Activated CD8-positive, alpha-beta T cell treated with anti-CD3 and anti-CD28 coated beads for 36 hours (primary cell): ENCODE data around the gene RAPGEF5. TPM values are rescaled to one million over a fixed set of nuclear protein-coding genes. Genes with fewer than 3 reads are reported as not detected.

Source experiments
- ATAC-seq: fragments of 200-7000 bp; cut with Tn5 transposase; one replicate; pipeline ENCODE4 v1.10.0; 2021; ENCODE audit warnings: mild to moderate bottlenecking, moderate library complexity
- CTCF ChIA-PET: fragments of 350-600 bp; sonication (Branson Sonifier 250); formaldehyde crosslinking; loops from one replicate; lab custom pipeline; 2021; ENCODE audit warnings: antibody characterized with exemption; lab: Charles Lee
- POLR2A ChIA-PET: fragments of 350-600 bp; sonication (Branson Sonifier 250); formaldehyde crosslinking; loops from one replicate; lab custom pipeline; 2021; ENCODE audit warnings: antibody characterized with exemption; lab: Charles Lee
- DNase-seq: peaks from one replicate; pipeline ENCODE4 v3.0.0-alpha.2; 2020
- H3K27ac Mint-ChIP-seq: one replicate; pipeline ENCODE4 v1.8.0; 2021; ENCODE audit warnings: mild to moderate bottlenecking, mixed read lengths
- H3K27me3 Mint-ChIP-seq: one replicate; pipeline ENCODE4 v1.8.0; 2021; ENCODE audit warnings: mixed read lengths
- H3K36me3 Mint-ChIP-seq: one replicate; pipeline ENCODE4 v1.8.0; 2021; ENCODE audit warnings: low read depth, mixed read lengths
- H3K4me1 Mint-ChIP-seq: one replicate; pipeline ENCODE4 v1.8.0; 2021; ENCODE audit warnings: low read depth, mixed read lengths
- H3K4me3 Mint-ChIP-seq: one replicate; pipeline ENCODE4 v1.8.0; 2021; ENCODE audit warnings: mild to moderate bottlenecking, moderate library complexity, mixed read lengths
- H3K9me3 Mint-ChIP-seq: one replicate; pipeline ENCODE4 v1.8.0; 2021; ENCODE audit warnings: mixed read lengths
- intact Hi-C: fragments of 100-400 bp; cut with micrococcal nuclease; formaldehyde crosslinking; loops from one replicate; pipeline ENCODE4 v1.10.0; 2022
- total RNA-seq, 2 experiments: library from RNA; stranded (reverse); gene quantifications; one replicate each; pipeline ENCODE4 v1.2.3, GENCODE V29; 2021
- TF ChIP-seq, protein P1 (sequence below): fragments of 200-600 bp; IDR thresholded peaks from one replicate; pipeline ENCODE4 v1.8.0; 2022; ENCODE audit warnings: antibody characterized with exemption, mild to moderate bottlenecking

RAPGEF5 gene
- total RNA-seq, 2 experiments from 2014 or later, result 0.92 to 0.99 TPM

DNA sequence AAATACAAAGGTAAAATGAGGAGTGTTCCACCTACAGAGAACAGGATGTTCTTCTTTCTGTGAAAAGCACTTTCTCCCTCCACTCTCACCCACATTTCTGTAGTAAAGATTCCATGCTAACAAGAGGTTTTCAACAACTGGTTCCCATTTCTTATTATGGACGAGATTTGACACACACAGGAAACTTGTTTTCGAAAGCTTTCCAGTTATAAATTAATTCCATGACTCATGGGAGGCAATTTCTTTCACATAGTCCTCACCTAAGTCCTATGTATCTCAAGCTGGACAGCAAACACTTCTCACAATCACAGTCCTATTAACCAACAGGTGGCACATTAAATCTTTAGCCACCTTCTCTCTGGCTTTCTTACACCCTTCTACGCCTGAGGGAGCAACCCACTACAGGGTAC, 24.5 kb downstream of the RAPGEF5 start:
- DNase-seq (no peak), ATAC-seq (no peak)
- H3K4me3 Mint-ChIP-seq, result no peak overlapping the region
- ChIA-PET POLR2A (no interaction called here), CTCF (interaction anchor here (1.2 kb wide), 1 partner anchor 223 kb away, joined by 3 read pairs; no protein-coding TSS in a partner anchor)
- intact Hi-C loops, result no loop called here
- TF ChIP-seq, protein P1, sequence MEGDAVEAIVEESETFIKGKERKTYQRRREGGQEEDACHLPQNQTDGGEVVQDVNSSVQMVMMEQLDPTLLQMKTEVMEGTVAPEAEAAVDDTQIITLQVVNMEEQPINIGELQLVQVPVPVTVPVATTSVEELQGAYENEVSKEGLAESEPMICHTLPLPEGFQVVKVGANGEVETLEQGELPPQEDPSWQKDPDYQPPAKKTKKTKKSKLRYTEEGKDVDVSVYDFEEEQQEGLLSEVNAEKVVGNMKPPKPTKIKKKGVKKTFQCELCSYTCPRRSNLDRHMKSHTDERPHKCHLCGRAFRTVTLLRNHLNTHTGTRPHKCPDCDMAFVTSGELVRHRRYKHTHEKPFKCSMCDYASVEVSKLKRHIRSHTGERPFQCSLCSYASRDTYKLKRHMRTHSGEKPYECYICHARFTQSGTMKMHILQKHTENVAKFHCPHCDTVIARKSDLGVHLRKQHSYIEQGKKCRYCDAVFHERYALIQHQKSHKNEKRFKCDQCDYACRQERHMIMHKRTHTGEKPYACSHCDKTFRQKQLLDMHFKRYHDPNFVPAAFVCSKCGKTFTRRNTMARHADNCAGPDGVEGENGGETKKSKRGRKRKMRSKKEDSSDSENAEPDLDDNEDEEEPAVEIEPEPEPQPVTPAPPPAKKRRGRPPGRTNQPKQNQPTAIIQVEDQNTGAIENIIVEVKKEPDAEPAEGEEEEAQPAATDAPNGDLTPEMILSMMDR, result no peak
- no peaks in the 10 kb centered on the region for H3K4me1 Mint-ChIP-seq
- H3K27ac Mint-ChIP-seq, result no peak overlapping the region
- no peaks in the 10 kb centered on the region for H3K36me3 Mint-ChIP-seq
- H3K9me3 Mint-ChIP-seq, result no peaks in the 10 kb centered on the region
- peaks cover 2% of the 10 kb centered on the region for H3K27me3 Mint-ChIP-seq

- no peaks in the 10 kb centered on the region for H3K36me3 Mint-ChIP-seq
- no peaks in the 10 kb centered on the region for H3K9me3 Mint-ChIP-seq
- no peak overlapping the region for H3K27ac Mint-ChIP-seq
- CTCF ChIA-PET, result no interaction called here
- H3K4me3 Mint-ChIP-seq, result no peak overlapping the region
- H3K4me1 Mint-ChIP-seq, result no peaks in the 10 kb centered on the region
- POLR2A ChIA-PET, result no interaction called here
- intact Hi-C loops, result no loop called here
- TF ChIP-seq, protein P1, result no peak
- ATAC-seq (no peak), DNase-seq (no peak)
- peaks cover 2% of the 10 kb centered on the region for H3K27me3 Mint-ChIP-seq
Observed at GRCh38 chr7:22331704-22332103, 25.2 kb downstream of the RAPGEF5 start.

DNA sequence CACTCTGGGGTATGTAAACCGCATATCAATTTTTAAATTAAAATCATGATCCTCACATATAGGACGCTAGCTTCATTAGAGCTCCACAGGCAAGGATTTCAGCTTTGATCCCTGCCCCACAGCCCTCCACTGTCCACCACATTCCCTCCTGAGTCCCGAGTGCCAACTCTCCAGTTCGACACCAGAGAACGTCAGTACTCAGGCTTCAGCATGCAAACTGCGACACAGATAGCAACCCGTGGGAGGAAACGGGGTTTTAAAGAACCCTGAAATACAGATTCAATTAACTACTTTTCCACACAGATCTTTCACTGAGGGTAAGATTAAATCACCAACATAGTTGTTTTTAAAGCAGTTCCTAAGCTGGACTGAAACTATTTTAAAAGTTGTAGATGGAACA, 26.1 kb downstream of the RAPGEF5 start:
- Mint-ChIP-seq H3K4me1 (no peaks in the 10 kb centered on the region), H3K9me3 (no peaks in the 10 kb centered on the region), H3K36me3 (no peaks in the 10 kb centered on the region), H3K27ac (no peak overlapping the region), H3K4me3 (no peak overlapping the region), H3K27me3 (no peaks in the 10 kb centered on the region)
- ATAC-seq (no peak), DNase-seq (no peak)
- TF ChIP-seq, protein P1, result no peak
- intact Hi-C loops, result no loop called here
- ChIA-PET POLR2A (no interaction called here), CTCF (no interaction called here)

GRCh38 chr7:22329816-22330524, 27.0 kb downstream of the RAPGEF5 start:
- ChIA-PET POLR2A (no interaction called here), CTCF (no interaction called here)
- DNase-seq (no peak), ATAC-seq (no peak)
- Mint-ChIP-seq H3K4me3 (no peak overlapping the region), H3K4me1 (no peaks in the 10 kb centered on the region), H3K27ac (no peak overlapping the region), H3K9me3 (no peaks in the 10 kb centered on the region), H3K36me3 (no peaks in the 10 kb centered on the region), H3K27me3 (no peaks in the 10 kb centered on the region)
- intact Hi-C loops, result no loop called here
- TF ChIP-seq, protein P1, result no peak

DNA sequence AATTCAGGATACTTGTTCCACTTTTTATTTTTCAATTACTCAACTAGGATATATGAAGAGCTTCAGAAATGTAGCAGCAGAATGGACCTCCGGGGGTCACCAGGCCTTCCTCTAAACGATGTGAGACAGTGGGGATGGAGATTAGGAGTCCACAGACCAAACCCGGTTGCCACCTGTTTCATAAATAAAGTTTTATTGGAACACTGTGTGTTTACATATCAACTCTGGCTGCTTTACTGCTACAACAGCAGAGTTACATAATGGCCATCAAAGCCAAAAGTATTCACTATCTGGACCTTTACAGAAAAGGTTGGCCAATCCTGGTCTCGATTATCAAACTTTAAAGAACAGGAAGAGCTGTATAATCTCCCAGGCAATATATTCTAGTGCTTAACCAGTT, 30.8 kb downstream of the RAPGEF5 start:
- CTCF ChIA-PET, result no interaction called here
- H3K4me1 Mint-ChIP-seq, result no peaks in the 10 kb centered on the region
- H3K9me3 Mint-ChIP-seq, result no peaks in the 10 kb centered on the region
- no peak overlapping the region for H3K27ac Mint-ChIP-seq
- TF ChIP-seq, protein P1, result no peak
- H3K4me3 Mint-ChIP-seq, result no peak overlapping the region
- POLR2A ChIA-PET, result no interaction called here
- intact Hi-C loops, result no loop called here
- H3K27me3 Mint-ChIP-seq, result no peaks in the 10 kb centered on the region
- ATAC-seq (no peak), DNase-seq (no peak)
- no peaks in the 10 kb centered on the region for H3K36me3 Mint-ChIP-seq
